ENCODE results near the gene PACSIN2. TPM values are rescaled to one million over a fixed set of nuclear protein-coding genes. Genes with fewer than 3 reads are reported as not detected.

PACSIN2 gene
- total RNA-seq, 1 donor from 2014 or later, result 49.1 TPM

- peak; percentile 97 for DNase-seq
These were observed 157.9 kb downstream of the PACSIN2 start, which contains the start of gene ARFGAP3 for GRCh38 chr22:42856865-42857704. Gene ARFGAP3 (minus strand): TSS chr22:42857273. CDS start chr22:42857182, 91 bp downstream.

DNA sequence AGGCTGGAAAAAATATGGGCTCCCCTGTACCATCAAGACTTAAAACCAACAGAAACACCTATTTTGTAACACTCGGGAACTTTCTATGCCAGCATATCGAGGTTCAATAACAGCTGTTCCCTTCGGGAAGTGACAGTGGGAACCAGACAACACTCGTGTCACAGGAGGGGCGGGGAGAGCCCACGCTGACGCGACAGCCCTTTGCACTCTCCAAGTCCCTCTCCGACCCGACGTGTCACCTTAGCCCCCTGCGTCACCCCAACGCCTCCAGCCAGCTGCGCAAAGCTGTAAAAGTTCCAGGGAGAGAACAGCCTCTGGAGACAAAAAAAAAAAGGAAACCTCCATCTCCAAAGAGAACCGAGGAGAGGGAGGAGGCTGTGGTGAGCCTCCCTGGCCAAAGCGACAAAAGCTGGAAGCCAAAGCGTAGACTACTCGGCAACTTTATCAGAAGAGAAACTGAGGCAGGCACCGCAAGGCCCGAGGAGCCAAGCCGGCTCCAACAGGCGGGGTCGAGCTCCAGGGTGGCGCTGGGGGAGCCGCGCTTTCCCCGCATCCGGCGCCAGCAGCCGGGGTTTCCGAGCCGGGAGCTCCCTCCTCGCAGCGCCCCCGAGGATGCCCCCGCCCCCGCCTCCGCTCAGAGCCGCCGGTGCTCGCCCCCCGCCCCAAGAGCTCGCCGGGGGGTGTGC lies 158.6 kb downstream of the PACSIN2 start:
- peak; percentile 56 for DNase-seq

GRCh38 chr22:42855721-42856120 lies 159.2 kb downstream of the PACSIN2 start:
- DNase-seq, result no peak

DNA sequence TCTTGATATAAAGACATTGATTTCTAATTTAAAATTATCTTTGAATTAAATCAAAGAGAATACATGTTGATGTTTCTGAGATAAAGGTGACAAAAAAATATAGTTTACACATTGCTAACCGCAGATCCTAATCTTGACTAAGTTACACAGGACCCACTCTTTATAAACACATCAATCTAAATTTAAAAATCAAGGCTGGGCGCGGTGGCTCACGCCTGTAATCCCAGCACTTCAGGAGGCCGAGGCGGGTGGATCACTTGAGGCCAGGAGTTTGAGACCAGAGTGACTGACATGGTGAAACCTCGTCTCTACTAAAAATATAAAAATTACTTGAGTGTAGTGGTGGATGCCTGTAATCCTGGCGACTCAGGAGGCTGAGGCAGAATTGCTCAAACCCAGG lies 159.7 kb downstream of the PACSIN2 start:
- DNase-seq, result no peak

DNA sequence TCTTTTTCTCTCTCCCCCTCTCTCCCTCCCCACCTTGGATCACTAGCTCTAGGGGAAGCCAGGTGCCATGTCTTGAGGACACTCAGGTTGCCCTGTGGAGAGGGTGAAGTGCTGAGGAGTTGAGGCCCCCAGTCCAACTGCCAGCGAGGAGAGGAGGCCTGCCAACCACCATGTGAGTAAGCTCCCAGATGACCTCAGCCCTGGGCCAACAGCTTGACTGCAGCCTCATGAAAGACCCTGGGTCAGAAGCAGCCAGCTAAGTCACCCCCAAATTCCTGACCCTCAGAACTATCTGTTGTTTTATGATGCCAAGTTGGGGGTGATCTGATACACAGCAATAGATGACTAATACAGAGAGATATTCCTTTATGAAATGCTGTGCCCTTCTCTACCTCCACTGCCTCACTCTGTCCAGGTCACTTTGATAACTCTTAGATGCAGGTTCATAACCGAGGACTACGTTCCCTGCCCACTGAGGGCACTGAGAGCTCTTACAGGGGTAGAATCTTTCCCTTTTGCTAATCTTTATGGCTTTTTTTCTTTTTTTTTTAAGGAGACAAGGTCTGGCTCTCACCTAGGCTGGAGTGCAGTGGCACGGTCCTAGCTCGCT lies 165.9 kb downstream of the PACSIN2 start:
- no peak for DNase-seq

GRCh38 chr22:42847110-42847509 lies 167.8 kb downstream of the PACSIN2 start:
- no peak for DNase-seq

GRCh38 chr22:42844756-42845155 lies 170.2 kb downstream of the PACSIN2 start:
- DNase-seq, result no peak

- no peak for DNase-seq
These were observed 172.1 kb downstream of the PACSIN2 start for GRCh38 chr22:42842658-42843370.

DNA sequence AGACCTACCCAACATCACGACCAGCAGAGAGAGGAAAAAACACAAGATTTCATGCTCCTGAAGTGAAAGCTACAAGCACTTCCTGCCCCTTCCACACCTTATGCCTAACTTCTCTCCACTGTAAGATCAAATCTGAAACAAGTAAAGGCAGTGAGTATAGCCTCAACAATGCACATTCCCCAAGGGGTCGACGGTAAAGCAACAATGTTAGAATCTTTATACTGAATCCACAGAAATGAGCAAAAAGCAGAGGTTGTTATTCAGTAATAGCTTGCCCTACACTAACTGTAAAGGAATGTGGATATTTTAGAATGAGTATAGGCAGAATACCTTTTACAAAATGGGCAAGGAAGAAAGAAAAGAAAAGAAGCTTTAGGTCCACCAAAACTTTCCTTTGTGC lies 173.5 kb downstream of the PACSIN2 start:
- no peak for DNase-seq

DNA sequence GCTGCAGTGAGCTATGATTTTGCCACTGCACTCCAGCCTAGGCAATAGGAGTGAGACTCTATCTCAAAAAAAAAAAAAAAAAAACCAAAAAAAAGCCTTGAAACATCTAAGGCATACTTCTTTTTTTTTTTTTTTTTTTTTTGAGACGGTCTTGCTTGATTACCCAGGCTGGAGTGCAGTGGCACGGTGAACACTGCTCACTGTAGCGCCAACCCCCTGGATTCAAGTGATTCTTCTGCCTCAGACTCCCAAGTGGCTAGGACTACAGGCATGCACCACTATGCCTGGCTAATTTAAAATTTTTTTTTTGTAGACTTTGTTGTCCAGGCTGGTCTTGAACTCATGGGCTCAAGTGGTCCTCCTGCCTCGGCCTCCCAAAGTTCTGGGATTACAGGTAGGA lies 177.4 kb downstream of the PACSIN2 start:
- DNase-seq, result no peak

GRCh38 chr22:42836026-42836425 lies 178.9 kb downstream of the PACSIN2 start:
- DNase-seq, result no peak

GRCh38 chr22:42834177-42834949 lies 180.6 kb downstream of the PACSIN2 start:
- DNase-seq, result no peak

GRCh38 chr22:42833104-42833503 lies 181.8 kb downstream of the PACSIN2 start:
- no peak for DNase-seq

DNA sequence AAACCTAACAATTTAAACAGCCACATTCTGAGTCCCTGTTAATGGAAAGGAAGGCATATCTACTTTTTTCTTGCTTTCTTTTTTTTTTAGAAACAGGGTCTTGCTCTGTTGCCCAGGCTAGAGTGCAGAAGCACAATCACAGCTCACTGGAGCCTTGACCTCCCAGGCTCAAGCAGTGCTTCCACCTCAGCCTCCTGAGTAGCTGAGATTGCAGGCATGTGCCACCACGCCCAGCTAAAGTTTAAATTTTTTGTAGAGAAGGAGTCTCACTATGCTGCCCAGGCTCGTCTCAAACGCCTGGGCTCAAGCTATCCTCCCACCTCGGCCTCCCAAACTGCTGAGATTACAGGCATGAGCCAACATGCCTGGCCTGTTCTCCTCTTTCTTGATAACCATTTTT lies 183.2 kb downstream of the PACSIN2 start:
- DNase-seq, result no peak

- no peak for DNase-seq
These were observed 184.8 kb downstream of the PACSIN2 start for GRCh38 chr22:42830161-42830560.

- no peak for DNase-seq
These were observed 185.6 kb downstream of the PACSIN2 start for GRCh38 chr22:42829302-42829701.

- no peak for DNase-seq
These were observed 189.2 kb downstream of the PACSIN2 start for GRCh38 chr22:42825796-42826195.

DNA sequence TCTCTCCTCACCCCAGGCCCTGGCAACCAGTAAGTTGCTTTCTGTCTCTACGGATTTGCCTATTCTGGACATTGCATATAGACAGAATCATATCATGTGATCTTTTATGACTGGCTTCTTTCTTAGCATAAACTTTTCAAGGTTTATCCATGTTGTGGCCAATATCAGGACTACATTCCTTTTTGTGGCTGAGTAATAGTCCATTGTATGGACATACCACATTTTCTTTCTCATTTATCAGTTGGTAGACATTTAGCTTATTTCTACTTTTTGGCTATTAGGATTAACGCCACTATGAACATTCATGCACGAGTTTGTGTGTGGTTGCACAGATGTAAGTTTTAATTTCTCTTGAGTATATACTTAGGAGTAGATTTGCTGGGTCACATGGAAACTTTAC lies 193.6 kb downstream of the PACSIN2 start:
- no peak for DNase-seq

GRCh38 chr22:42820045-42820763 lies 194.7 kb downstream of the PACSIN2 start:
- peak; percentile 56 for DNase-seq
